SK-N-SH treated with all-trans-retinoic acid at 6 μM for 48 hours (cell line): Measurements from ENCODE around the gene ISG20.
A peak's percentile ranks its signal among the peaks of the same experiment; 100 is the strongest.

Source experiments
- ATAC-seq: fragments of 200-7000 bp; cut with Tn5 transposase; 3 replicates; pipeline ENCODE4 v1.9.1; 2020; ENCODE audit warnings: mild to moderate bottlenecking, moderate library complexity
- ARNTL ChIP-seq: fragments of 450-650 bp; formaldehyde crosslinking; IDR thresholded peaks from 2 replicates; pipeline ENCODE4 v1.5.0; 2020; ENCODE audit warnings: low read depth, mild to moderate bottlenecking, moderate library complexity, borderline replicate concordance
- BACH2 ChIP-seq: fragments of 250-450 bp; sonication (Bioruptor Pico); IDR thresholded peaks from 2 replicates; pipeline ENCODE4 v1.9.0; 2021; ENCODE audit warnings: mild to moderate bottlenecking, borderline replicate concordance
- CREB5 ChIP-seq: fragments of 250-450 bp; sonication (Bioruptor Pico); IDR thresholded peaks from 2 replicates; pipeline ENCODE4 v1.5.1; 2020; ENCODE audit warnings: low read depth, mild to moderate bottlenecking, moderate library complexity
- CSDC2 ChIP-seq: fragments of 250-450 bp; sonication (Bioruptor Pico); IDR thresholded peaks from 2 replicates; pipeline ENCODE4 v1.5.0; 2020; ENCODE audit warnings: mild to moderate bottlenecking, moderate library complexity
- CSRNP3 ChIP-seq: fragments of 250-450 bp; sonication (Bioruptor Pico); IDR thresholded peaks from 2 replicates; pipeline ENCODE4 v1.5.1; 2021; ENCODE audit warnings: mild to moderate bottlenecking, moderate library complexity
- ESRRG ChIP-seq: fragments of 250-450 bp; sonication (Bioruptor Pico); IDR thresholded peaks from 2 replicates; pipeline ENCODE4 v1.6.1; 2021; ENCODE audit warnings: mild to moderate bottlenecking
- GLIS3 ChIP-seq: fragments of 250-450 bp; sonication (Bioruptor Pico); IDR thresholded peaks from 2 replicates; pipeline ENCODE4 v1.5.0; 2020; ENCODE audit warnings: mild to moderate bottlenecking, moderate library complexity
- ISL1 ChIP-seq: fragments of 250-450 bp; sonication (Bioruptor Pico); IDR thresholded peaks from 2 replicates; pipeline ENCODE4 v2.1.2; 2022; ENCODE audit warnings: mild to moderate bottlenecking, moderate library complexity
- OSR1 ChIP-seq: fragments of 250-450 bp; sonication (Bioruptor Pico); IDR thresholded peaks from 2 replicates; pipeline ENCODE4 v1.8.0; 2022; ENCODE audit warnings: moderate library complexity, mild to moderate bottlenecking, inconsistent platforms
- RARB ChIP-seq: fragments of 250-450 bp; sonication (Bioruptor Pico); IDR thresholded peaks from 2 replicates; pipeline ENCODE4 v1.8.0; 2021; ENCODE audit warnings: mild to moderate bottlenecking, moderate library complexity
- TCF4 ChIP-seq: fragments of 250-450 bp; sonication (Bioruptor Pico); IDR thresholded peaks from 2 replicates; pipeline ENCODE4 v1.8.0; 2021; ENCODE audit warnings: mild to moderate bottlenecking, moderate library complexity, borderline replicate concordance
- TOX ChIP-seq: fragments of 250-450 bp; sonication (Bioruptor Pico); IDR thresholded peaks from 2 replicates; pipeline ENCODE4 v1.8.0; 2021; ENCODE audit warnings: mild to moderate bottlenecking, moderate library complexity, borderline replicate concordance
- ZC3H10 ChIP-seq: fragments of 250-450 bp; sonication (Bioruptor Pico); IDR thresholded peaks from 2 replicates; pipeline ENCODE4 v1.5.1; 2021; ENCODE audit warnings: mild to moderate bottlenecking, moderate library complexity
- ZFP30 ChIP-seq: fragments of 450-650 bp; formaldehyde crosslinking; IDR thresholded peaks from 2 replicates; pipeline ENCODE4 v1.5.0; 2022; ENCODE audit warnings: mild to moderate bottlenecking, moderate library complexity
- ZNF565 ChIP-seq: fragments of 450-650 bp; formaldehyde crosslinking; conservative IDR thresholded peaks from 2 replicates; pipeline ENCODE4 v1.5.0; 2020; ENCODE audit warnings: low read depth, mild to moderate bottlenecking, moderate library complexity
- ZNF8 ChIP-seq: fragments of 450-650 bp; formaldehyde crosslinking; IDR thresholded peaks from 2 replicates; pipeline ENCODE4 v1.5.0; 2020; ENCODE audit warnings: mild to moderate bottlenecking, moderate library complexity
- TF ChIP-seq, protein P1 (sequence below): fragments of 250-450 bp; sonication (Bioruptor Pico); IDR thresholded peaks from 2 replicates; pipeline ENCODE4 v1.5.0; 2020; ENCODE audit warnings: mild to moderate bottlenecking, moderate library complexity
- TF ChIP-seq, protein P2 (sequence below): fragments of 250-450 bp; sonication (Bioruptor Pico); IDR thresholded peaks from 2 replicates; pipeline ENCODE4 v1.8.0; 2021; ENCODE audit warnings: low read depth, mild to moderate bottlenecking, moderate library complexity, borderline replicate concordance

ISG20 gene

DNA sequence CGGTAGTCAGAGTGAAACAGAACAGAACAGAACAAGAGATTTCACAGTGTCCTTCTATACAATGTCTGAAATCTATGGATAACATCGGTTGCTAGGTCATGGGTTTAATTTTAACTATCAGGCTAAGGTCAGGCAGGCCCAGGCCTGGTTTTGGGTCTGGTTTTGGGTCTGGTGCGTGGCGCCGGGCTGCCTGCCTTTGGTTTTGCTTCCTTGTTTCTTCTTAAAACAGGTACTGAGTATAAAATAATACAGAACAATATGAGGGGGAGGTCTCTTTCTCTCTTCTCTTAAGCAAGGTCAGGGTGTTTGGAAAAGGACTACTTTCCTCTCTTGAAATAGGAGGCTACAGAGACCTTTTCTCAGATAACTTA, 16.2 kb upstream of the ISG20 start:
- no peak; the same call in 1 of the 3 replicates for ATAC-seq
- TF ChIP-seq CREB5: no peak
- TF ChIP-seq, protein P1, sequence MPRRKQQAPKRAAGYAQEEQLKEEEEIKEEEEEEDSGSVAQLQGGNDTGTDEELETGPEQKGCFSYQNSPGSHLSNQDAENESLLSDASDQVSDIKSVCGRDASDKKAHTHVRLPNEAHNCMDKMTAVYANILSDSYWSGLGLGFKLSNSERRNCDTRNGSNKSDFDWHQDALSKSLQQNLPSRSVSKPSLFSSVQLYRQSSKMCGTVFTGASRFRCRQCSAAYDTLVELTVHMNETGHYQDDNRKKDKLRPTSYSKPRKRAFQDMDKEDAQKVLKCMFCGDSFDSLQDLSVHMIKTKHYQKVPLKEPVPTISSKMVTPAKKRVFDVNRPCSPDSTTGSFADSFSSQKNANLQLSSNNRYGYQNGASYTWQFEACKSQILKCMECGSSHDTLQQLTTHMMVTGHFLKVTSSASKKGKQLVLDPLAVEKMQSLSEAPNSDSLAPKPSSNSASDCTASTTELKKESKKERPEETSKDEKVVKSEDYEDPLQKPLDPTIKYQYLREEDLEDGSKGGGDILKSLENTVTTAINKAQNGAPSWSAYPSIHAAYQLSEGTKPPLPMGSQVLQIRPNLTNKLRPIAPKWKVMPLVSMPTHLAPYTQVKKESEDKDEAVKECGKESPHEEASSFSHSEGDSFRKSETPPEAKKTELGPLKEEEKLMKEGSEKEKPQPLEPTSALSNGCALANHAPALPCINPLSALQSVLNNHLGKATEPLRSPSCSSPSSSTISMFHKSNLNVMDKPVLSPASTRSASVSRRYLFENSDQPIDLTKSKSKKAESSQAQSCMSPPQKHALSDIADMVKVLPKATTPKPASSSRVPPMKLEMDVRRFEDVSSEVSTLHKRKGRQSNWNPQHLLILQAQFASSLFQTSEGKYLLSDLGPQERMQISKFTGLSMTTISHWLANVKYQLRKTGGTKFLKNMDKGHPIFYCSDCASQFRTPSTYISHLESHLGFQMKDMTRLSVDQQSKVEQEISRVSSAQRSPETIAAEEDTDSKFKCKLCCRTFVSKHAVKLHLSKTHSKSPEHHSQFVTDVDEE: no peak
- TF ChIP-seq ESRRG (CRISPR knock-in tag): no peak
- no peak for TF ChIP-seq CSRNP3 (CRISPR knock-in tag)
- no peak for TF ChIP-seq ISL1 (CRISPR knock-in tag)
- TF ChIP-seq TCF4 (CRISPR knock-in tag): no peak
- no peak for TF ChIP-seq ZNF565
- no peak for TF ChIP-seq ZC3H10 (CRISPR knock-in tag)
- no peak for TF ChIP-seq BACH2 (CRISPR knock-in tag)
- TF ChIP-seq CSDC2 (CRISPR knock-in tag): no peak
- no peak for TF ChIP-seq TOX (CRISPR knock-in tag)

GRCh38 chr15:88623061-88623460, 15.8 kb upstream of the ISG20 start:
- TF ChIP-seq ZNF8 (CRISPR knock-in tag): no peak
- TF ChIP-seq GLIS3 (CRISPR knock-in tag): no peak
- TF ChIP-seq ARNTL: no peak
- TF ChIP-seq ZFP30 (CRISPR knock-in tag): no peak
- peak; percentile 72 for ATAC-seq

- TF ChIP-seq GLIS3 (CRISPR knock-in tag) (no peak), ARNTL (no peak), RARB (CRISPR knock-in tag) (no peak), CREB5 (no peak), OSR1 (CRISPR knock-in tag) (no peak), ZNF8 (CRISPR knock-in tag) (no peak), TCF4 (CRISPR knock-in tag) (no peak), ZNF565 (no peak), TOX (CRISPR knock-in tag) (no peak), CSDC2 (CRISPR knock-in tag) (no peak)
- TF ChIP-seq, protein P2, sequence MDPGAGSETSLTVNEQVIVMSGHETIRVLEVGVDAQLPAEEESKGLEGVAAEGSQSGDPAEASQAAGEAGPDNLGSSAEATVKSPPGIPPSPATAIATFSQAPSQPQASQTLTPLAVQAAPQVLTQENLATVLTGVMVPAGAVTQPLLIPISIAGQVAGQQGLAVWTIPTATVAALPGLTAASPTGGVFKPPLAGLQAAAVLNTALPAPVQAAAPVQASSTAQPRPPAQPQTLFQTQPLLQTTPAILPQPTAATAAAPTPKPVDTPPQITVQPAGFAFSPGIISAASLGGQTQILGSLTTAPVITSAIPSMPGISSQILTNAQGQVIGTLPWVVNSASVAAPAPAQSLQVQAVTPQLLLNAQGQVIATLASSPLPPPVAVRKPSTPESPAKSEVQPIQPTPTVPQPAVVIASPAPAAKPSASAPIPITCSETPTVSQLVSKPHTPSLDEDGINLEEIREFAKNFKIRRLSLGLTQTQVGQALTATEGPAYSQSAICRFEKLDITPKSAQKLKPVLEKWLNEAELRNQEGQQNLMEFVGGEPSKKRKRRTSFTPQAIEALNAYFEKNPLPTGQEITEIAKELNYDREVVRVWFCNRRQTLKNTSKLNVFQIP (CRISPR knock-in tag): no peak
- TF ChIP-seq, protein P1: no peak
- ATAC-seq: no peak
Observed at GRCh38 chr15:88623632-88624031, 15.2 kb upstream of the ISG20 start.
